CD14-positive monocyte (primary cell): Measurements from ENCODE around the gene GLTP. TPM values are rescaled to one million over a fixed set of nuclear protein-coding genes. Genes with fewer than 3 reads are reported as not detected.

Source experiments
- DNase-seq, 3 donors: peaks; one replicate each; pipeline ENCODE4 v3.0.0-alpha.2; 2011 to 2022
- H2AFZ ChIP-seq: 2 replicates; pipeline ENCODE4 v1.6.0; 2012; ENCODE audit warnings: mild to moderate bottlenecking, low read depth, low read length, inconsistent platforms; ENCODE audit not compliant: insufficient read depth, poor library complexity, severe bottlenecking
- H3K27ac ChIP-seq, 2 donors: 1 replicate in 1 of 2; 2 replicates in 1 of 2; pipeline ENCODE4 v1.5.1; 2012 to 2013; ENCODE audit warnings: low read length in 2 of 2, control low read depth in 1 of 2, inconsistent platforms in 1 of 2, low read depth in 1 of 2, mild to moderate bottlenecking in 1 of 2
- H3K27me3 ChIP-seq, 2 donors: one replicate each; pipeline versions ENCODE4 v1.6.0 to v1.6.1; 2011 to 2013; ENCODE audit warnings: low read length in 2 of 2; ENCODE audit not compliant: control insufficient read depth in 2 of 2, insufficient read depth in 2 of 2
- H3K36me3 ChIP-seq, 2 donors: replicated peaks in 1 of 2; 1 replicate in 1 of 2; 2 replicates in 1 of 2; pipeline versions ENCODE4 v1.5.1 to v1.6.1; 2012 to 2013; ENCODE audit warnings: low read length in 2 of 2, control low read depth in 1 of 2, inconsistent platforms in 1 of 2, mild to moderate bottlenecking in 1 of 2; ENCODE audit not compliant: insufficient read depth in 2 of 2, control insufficient read depth in 1 of 2
- H3K4me1 ChIP-seq, 2 donors: 1 replicate in 1 of 2; 2 replicates in 1 of 2; pipeline versions ENCODE4 v1.5.1 to v1.6.1; 2012 to 2013; ENCODE audit warnings: low read length in 2 of 2, control low read depth in 1 of 2, inconsistent platforms in 1 of 2, mild to moderate bottlenecking in 1 of 2, moderate library complexity in 1 of 2; ENCODE audit not compliant: insufficient read depth in 2 of 2, control insufficient read depth in 1 of 2
- H3K4me2 ChIP-seq: replicated peaks from 2 replicates; pipeline ENCODE3; 2012; ENCODE audit warnings: low read length, moderate library complexity, mild to moderate bottlenecking; ENCODE audit not compliant: poor library complexity, severe bottlenecking; ENCODE audit errors: extremely low read depth
- H3K4me3 ChIP-seq, 3 experiments: fragments of 200-600 bp in 1 of 3; sonication (generic) in 1 of 3; replicated peaks in 1 of 3; 1 replicate in 2 of 3; 2 replicates in 1 of 3; pipeline ENCODE4 v1.5.1; 2011 to 2013; ENCODE audit warnings: low read length in 3 of 3, mild to moderate bottlenecking in 3 of 3, control low read depth in 2 of 3, low read depth in 2 of 3, inconsistent platforms in 1 of 3, moderate library complexity in 1 of 3
- H3K79me2 ChIP-seq: 2 replicates; pipeline ENCODE4 v1.6.0; 2012; ENCODE audit warnings: mild to moderate bottlenecking, control low read depth, inconsistent platforms, low read length, moderate library complexity; ENCODE audit not compliant: insufficient read depth
- H3K9ac ChIP-seq: 2 replicates; pipeline ENCODE4 v1.6.0; 2017; ENCODE audit warnings: low read length, mild to moderate bottlenecking; ENCODE audit not compliant: insufficient read depth, poor library complexity, severe bottlenecking
- H3K9me3 ChIP-seq, 2 donors: replicated peaks in 1 of 2; 1 replicate in 1 of 2; 2 replicates in 1 of 2; pipeline versions ENCODE4 v1.5.1 to v1.6.1; 2012 to 2013; ENCODE audit warnings: low read length in 2 of 2, control low read depth in 1 of 2; ENCODE audit not compliant: control insufficient read depth in 1 of 2, insufficient read depth in 1 of 2
- H4K20me1 ChIP-seq: 2 replicates; pipeline ENCODE4 v1.6.0; 2012; ENCODE audit warnings: mild to moderate bottlenecking, low read length, control low read depth, moderate library complexity; ENCODE audit not compliant: insufficient read depth
- H3K27ac Mint-ChIP-seq, 7 donors: one replicate each; pipeline ENCODE4 v1.8.0; 2020; ENCODE audit warnings: mild to moderate bottlenecking in 7 of 7, mixed read lengths in 7 of 7, moderate library complexity in 6 of 7, inconsistent platforms in 2 of 7
- H3K27me3 Mint-ChIP-seq, 3 donors: one replicate each; pipeline ENCODE4 v1.8.0; 2021 to 2022; ENCODE audit warnings: low read depth in 3 of 3, mild to moderate bottlenecking in 3 of 3, mixed read lengths in 3 of 3, moderate library complexity in 3 of 3, inconsistent platforms in 1 of 3
- H3K36me3 Mint-ChIP-seq, 2 donors: one replicate each; pipeline ENCODE4 v1.8.0; 2020; ENCODE audit warnings: mixed read lengths in 2 of 2, inconsistent platforms in 1 of 2, mild to moderate bottlenecking in 1 of 2
- H3K4me1 Mint-ChIP-seq: one replicate; pipeline ENCODE4 v1.8.0; 2020; ENCODE audit warnings: mild to moderate bottlenecking, mixed read lengths
- H3K4me3 Mint-ChIP-seq, 2 donors: one replicate each; pipeline ENCODE4 v1.8.0; 2020; ENCODE audit warnings: mild to moderate bottlenecking in 2 of 2, mixed read lengths in 2 of 2, moderate library complexity in 1 of 2
- H3K9me3 Mint-ChIP-seq, 7 donors: one replicate each; pipeline ENCODE4 v1.8.0; 2020 to 2022; ENCODE audit warnings: mixed read lengths in 7 of 7, mild to moderate bottlenecking in 6 of 7, moderate library complexity in 6 of 7, inconsistent platforms in 2 of 7
- WGBS: methylation state at CpG from one replicate; pipeline ENCODE4 v1.1.5; 2013; ENCODE audit warnings: missing lambda C conversion rate; ENCODE audit not compliant: insufficient coverage; 5-methylcytosine and 5-hydroxymethylcytosine counted together
- intact Hi-C, 2 donors: fragments of 100-400 bp; cut with micrococcal nuclease; formaldehyde crosslinking; loops; one replicate each; pipeline versions ENCODE4 v1.15.0 to v1.15.1; 2023
- polyA plus RNA-seq, 3 donors: library from polyadenylated mRNA; depleted of rRNA in 1 of 3; unstranded in 2 of 3; stranded (reverse) in 1 of 3; fragments of 300-500 nt in 2 of 3; fragments of >200 nt in 1 of 3; fragmentation: Illumina TruSeq in 2 of 3; gene quantifications; 1 replicate in 2 of 3; 2 replicates in 1 of 3; pipeline ENCODE4 v1.2.3, GENCODE V29; 2012 to 2021
- TF ChIP-seq, protein P1 (sequence below): fragments of 200-600 bp; IDR thresholded peaks from one replicate; pipeline ENCODE4 v1.8.0; 2022; ENCODE audit warnings: antibody characterized with exemption, mild to moderate bottlenecking

The GLTP gene
- polyA plus RNA-seq, 3 donors: 46.2 to 65.9 (median 51.7) TPM

DNA sequence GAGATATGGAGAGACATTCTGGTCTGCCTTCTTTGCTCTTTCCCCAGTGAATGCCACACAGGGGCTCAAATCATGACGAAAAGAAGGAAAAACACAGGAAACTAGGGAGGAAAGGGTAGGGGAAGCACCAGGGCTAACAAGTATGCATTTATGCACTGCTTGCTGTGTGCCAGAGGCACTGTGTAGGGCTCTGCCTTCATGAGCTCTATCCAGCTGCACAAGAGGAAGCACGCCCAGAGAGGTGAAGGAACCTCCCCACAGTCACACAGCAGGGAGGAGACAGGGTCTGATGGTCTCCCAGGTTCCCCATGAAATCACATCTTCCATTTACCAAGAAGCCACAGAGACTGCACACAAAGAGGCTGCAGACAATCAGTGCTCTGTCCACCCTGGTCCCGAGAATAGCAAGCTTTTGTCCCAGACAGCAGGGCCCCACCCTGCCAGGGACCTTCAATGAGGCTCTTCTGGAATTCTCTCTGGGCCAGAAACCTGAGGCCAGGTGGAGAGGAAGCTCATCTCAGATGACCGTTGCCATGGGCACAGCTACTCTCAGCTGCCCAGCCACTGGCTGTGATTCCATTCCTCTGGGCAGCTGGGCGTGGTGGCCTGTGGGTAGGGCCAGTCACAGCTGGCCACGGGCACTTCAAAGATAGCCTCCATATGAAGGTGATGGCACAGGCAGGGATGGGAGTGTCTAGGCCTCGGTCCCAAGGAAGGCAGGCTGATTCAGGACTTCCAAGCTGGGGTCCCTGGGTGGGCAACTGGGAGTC lies 39.9 kb downstream of the GLTP start:
- peaks cover 51% of the 10 kb centered on the region for H3K4me1 Mint-ChIP-seq
- H3K36me3 Mint-ChIP-seq: peaks cover 0 to 2% of the 10 kb centered on the region in 2 donors
- Histone ChIP-seq H3K9ac (no peak overlapping the region), H3K79me2 (no peaks in the 10 kb centered on the region), H4K20me1 (no peaks in the 10 kb centered on the region), H3K9me3 (no peaks in the 10 kb centered on the region), H3K4me1 (peaks cover 29 to 53% of the 10 kb centered on the region in 2 donors), H3K27ac (no peak overlapping the region), H3K4me2 (no peak overlapping the region), H3K27me3 (no peaks in the 10 kb centered on the region), H3K4me3 (no peak overlapping the region), H2AFZ (no peak overlapping the region), H3K36me3 (no peaks in the 10 kb centered on the region)
- H3K9me3 Mint-ChIP-seq: no peaks in the 10 kb centered on the region
- no peak for DNase-seq
- 85% methylated on average over 7 of the region's 7 CpGs for WGBS
- TF ChIP-seq, protein P1, sequence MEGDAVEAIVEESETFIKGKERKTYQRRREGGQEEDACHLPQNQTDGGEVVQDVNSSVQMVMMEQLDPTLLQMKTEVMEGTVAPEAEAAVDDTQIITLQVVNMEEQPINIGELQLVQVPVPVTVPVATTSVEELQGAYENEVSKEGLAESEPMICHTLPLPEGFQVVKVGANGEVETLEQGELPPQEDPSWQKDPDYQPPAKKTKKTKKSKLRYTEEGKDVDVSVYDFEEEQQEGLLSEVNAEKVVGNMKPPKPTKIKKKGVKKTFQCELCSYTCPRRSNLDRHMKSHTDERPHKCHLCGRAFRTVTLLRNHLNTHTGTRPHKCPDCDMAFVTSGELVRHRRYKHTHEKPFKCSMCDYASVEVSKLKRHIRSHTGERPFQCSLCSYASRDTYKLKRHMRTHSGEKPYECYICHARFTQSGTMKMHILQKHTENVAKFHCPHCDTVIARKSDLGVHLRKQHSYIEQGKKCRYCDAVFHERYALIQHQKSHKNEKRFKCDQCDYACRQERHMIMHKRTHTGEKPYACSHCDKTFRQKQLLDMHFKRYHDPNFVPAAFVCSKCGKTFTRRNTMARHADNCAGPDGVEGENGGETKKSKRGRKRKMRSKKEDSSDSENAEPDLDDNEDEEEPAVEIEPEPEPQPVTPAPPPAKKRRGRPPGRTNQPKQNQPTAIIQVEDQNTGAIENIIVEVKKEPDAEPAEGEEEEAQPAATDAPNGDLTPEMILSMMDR: no peak
- H3K27ac Mint-ChIP-seq: peak overlapping the region in 2 of 7 donors; percentile 22 to 34
- no peak overlapping the region for H3K4me3 Mint-ChIP-seq
- H3K27me3 Mint-ChIP-seq: peaks cover 3 to 11% (median 5%) of the 10 kb centered on the region in 3 donors
- intact Hi-C loops: no loop called here

DNA sequence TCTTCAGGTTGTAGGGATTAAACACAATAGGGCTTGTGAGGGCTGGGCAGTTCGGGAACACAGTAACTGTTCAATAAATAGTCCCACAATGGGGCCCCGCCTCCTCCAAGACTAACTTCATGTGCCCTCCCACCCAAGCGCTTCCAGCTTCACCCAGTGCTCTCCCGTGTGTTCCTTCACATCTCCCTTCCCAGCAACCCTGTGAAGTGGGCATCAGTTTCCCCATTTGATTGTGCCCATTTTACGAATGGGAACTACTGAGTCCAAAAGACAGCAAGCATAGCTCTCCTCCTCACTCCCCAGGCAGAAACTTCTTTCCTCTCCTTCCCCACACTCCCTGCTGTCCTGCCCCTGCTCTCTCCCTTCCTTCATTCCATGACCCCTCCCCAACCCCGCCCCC lies 40.9 kb downstream of the GLTP start:
- Histone ChIP-seq H3K9ac (no peak overlapping the region), H4K20me1 (no peaks in the 10 kb centered on the region), H3K79me2 (no peaks in the 10 kb centered on the region), H3K4me1 (peaks cover 24 to 56% of the 10 kb centered on the region in 2 donors), H3K4me3 (no peak overlapping the region), H3K36me3 (no peaks in the 10 kb centered on the region), H2AFZ (no peak overlapping the region), H3K27me3 (peaks cover 0 to 2% of the 10 kb centered on the region in 2 donors), H3K9me3 (no peaks in the 10 kb centered on the region), H3K4me2 (no peak overlapping the region), H3K27ac (no peak overlapping the region)
- DNase-seq: no peak
- TF ChIP-seq, protein P1: no peak
- no peak overlapping the region for H3K4me3 Mint-ChIP-seq
- H3K9me3 Mint-ChIP-seq: no peaks in the 10 kb centered on the region
- peaks cover 54% of the 10 kb centered on the region for H3K4me1 Mint-ChIP-seq
- peaks cover 4 to 21% (median 11%) of the 10 kb centered on the region in 3 donors for H3K27me3 Mint-ChIP-seq
- H3K36me3 Mint-ChIP-seq: peaks cover 0 to 2% of the 10 kb centered on the region in 2 donors
- WGBS: 52% methylated on average over 3 of the region's 6 CpGs
- H3K27ac Mint-ChIP-seq: peak overlapping the region in 2 of 7 donors; percentile 63 to 81
- intact Hi-C loops: no loop called here
